Measurements from ENCODE around the gene SLIT1.
A peak's percentile ranks its signal among the peaks of the same experiment; 100 is the strongest.

SLIT1 gene

GRCh38 chr10:97129666-97130065 is 56.1 kb downstream of the SLIT1 start:
- no peak overlapping the region for H3K9ac ChIP-seq (ENCODE audit: low read length)
- 68% methylated on average over 9 of the region's 11 CpGs for WGBS

DNA sequence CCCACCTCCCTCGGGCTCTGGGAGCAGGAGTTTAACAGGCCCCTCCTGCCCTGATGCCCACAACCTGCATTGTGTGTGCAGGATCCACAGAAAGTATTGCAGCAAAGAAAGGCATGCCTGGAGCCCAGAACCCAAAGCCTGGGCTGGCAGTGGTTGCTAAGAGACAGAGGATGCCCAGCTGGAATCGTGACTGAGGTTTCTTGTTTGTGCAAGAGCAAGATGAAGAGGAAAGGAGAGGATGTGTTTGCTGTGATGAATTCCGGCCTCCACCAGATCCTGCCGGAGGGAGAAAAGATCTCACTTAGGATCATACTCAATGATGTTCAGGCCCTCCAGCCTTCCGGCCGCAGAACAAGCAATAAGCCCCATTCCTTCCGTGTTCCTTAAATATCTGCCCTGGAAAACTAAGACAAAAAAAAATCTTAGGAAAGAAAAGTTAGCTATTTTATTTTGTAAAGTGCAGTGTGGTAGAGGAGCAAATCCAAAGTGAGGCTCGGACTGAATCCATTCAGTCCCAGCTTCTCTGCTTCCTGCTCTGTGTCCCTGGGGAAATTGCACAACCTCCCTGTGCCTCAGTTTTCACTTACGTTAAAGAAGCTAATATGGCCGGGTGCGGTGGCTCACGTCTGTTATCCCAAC is 57.1 kb downstream of the SLIT1 start:
- H4K91ac ChIP-seq (ENCODE audit: low read length): no peak overlapping the region
- DNase-seq: no peak
- no peak overlapping the region for H3K4me2 ChIP-seq (ENCODE audit: low read length, poor library complexity, severe bottlenecking)
- no peak overlapping the region for H3K14ac ChIP-seq (ENCODE audit: low read length in 2 of 2)
- peaks cover 56 to 80% of the 10 kb centered on the region in 2 experiments for H3K27me3 ChIP-seq (ENCODE audit: control insufficient read depth in 1 of 2, insufficient read depth in 1 of 2, low read length in 2 of 2)
- no peak overlapping the region for H2AFZ ChIP-seq (ENCODE audit: low read depth, low read length)
- WGBS: 82% methylated on average over 9 of the region's 12 CpGs
- no peaks in the 10 kb centered on the region for H3K36me3 ChIP-seq (ENCODE audit: control insufficient read depth in 1 of 2, insufficient read depth in 2 of 2, low read depth in 1 of 2, low read length in 2 of 2)
- H4K8ac ChIP-seq (ENCODE audit: low read length): peak overlapping the region; percentile 13
- H2BK5ac ChIP-seq (ENCODE audit: low read depth, low read length, poor library complexity, severe bottlenecking): no peak overlapping the region
- H3K23ac ChIP-seq (ENCODE audit: low read length in 2 of 2): no peak overlapping the region
- H2BK15ac ChIP-seq (ENCODE audit: low read depth, poor library complexity, severe bottlenecking): no peak overlapping the region
- H3K4ac ChIP-seq (ENCODE audit: low read depth in 1 of 2, low read length in 2 of 2): no peak overlapping the region
- H2BK120ac ChIP-seq (ENCODE audit: low read depth, low read length): no peak overlapping the region
- H3K79me1 ChIP-seq (replicated peaks; ENCODE audit: low read length, poor library complexity, severe bottlenecking): no peaks in the 10 kb centered on the region
- no peak overlapping the region for H2AK5ac ChIP-seq (ENCODE audit: low read length, severe bottlenecking)
- H3K4me3 ChIP-seq (ENCODE audit: insufficient read depth in 1 of 2, low read depth in 1 of 2, low read length in 2 of 2): no peak overlapping the region
- H3K9me3 ChIP-seq (ENCODE audit: control insufficient read depth, low read length): no peaks in the 10 kb centered on the region
- no peak overlapping the region for H3K9ac ChIP-seq (ENCODE audit: low read length)
- H3K18ac ChIP-seq (ENCODE audit: low read depth in 1 of 2, low read length in 2 of 2): no peak overlapping the region
- no peaks in the 10 kb centered on the region for H3K4me1 ChIP-seq (ENCODE audit: control insufficient read depth, insufficient read depth, low read depth, low read length)
- no peak overlapping the region for H3K27ac ChIP-seq (ENCODE audit: low read length, poor library complexity, severe bottlenecking)
- no peak overlapping the region for H2BK12ac ChIP-seq (ENCODE audit: low read length in 2 of 2)

More at GRCh38 chr10:97129666-97130065, 56.1 kb downstream of the SLIT1 start:
- no peaks in the 10 kb centered on the region for H3K9me3 ChIP-seq (ENCODE audit: control insufficient read depth, low read length)
- no peak overlapping the region for H2AFZ ChIP-seq (ENCODE audit: low read depth, low read length)
- DNase-seq: no peak
- H3K23ac ChIP-seq (ENCODE audit: low read length in 2 of 2): no peak overlapping the region
- no peaks in the 10 kb centered on the region for H3K4me1 ChIP-seq (ENCODE audit: control insufficient read depth, insufficient read depth, low read depth, low read length)
- no peak overlapping the region for H3K27ac ChIP-seq (ENCODE audit: low read length, poor library complexity, severe bottlenecking)
- no peak overlapping the region for H2BK15ac ChIP-seq (ENCODE audit: low read depth, poor library complexity, severe bottlenecking)
- H3K36me3 ChIP-seq (ENCODE audit: control insufficient read depth in 1 of 2, insufficient read depth in 2 of 2, low read depth in 1 of 2, low read length in 2 of 2): no peaks in the 10 kb centered on the region
- no peak overlapping the region for H2BK120ac ChIP-seq (ENCODE audit: low read depth, low read length)
- no peak overlapping the region for H2BK12ac ChIP-seq (ENCODE audit: low read length in 2 of 2)
- H3K27me3 ChIP-seq (ENCODE audit: control insufficient read depth in 1 of 2, insufficient read depth in 1 of 2, low read length in 2 of 2): peaks cover 54 to 74% of the 10 kb centered on the region in 2 experiments
- no peak overlapping the region for H3K4me3 ChIP-seq (ENCODE audit: insufficient read depth in 1 of 2, low read depth in 1 of 2, low read length in 2 of 2)
- H4K8ac ChIP-seq (ENCODE audit: low read length): no peak overlapping the region
- no peak overlapping the region for H3K4ac ChIP-seq (ENCODE audit: low read depth in 1 of 2, low read length in 2 of 2)
- no peak overlapping the region for H2BK5ac ChIP-seq (ENCODE audit: low read depth, low read length, poor library complexity, severe bottlenecking)
- no peak overlapping the region for H3K4me2 ChIP-seq (ENCODE audit: low read length, poor library complexity, severe bottlenecking)
- no peak overlapping the region for H4K91ac ChIP-seq (ENCODE audit: low read length)
- H2AK5ac ChIP-seq (ENCODE audit: low read length, severe bottlenecking): no peak overlapping the region
- H3K79me1 ChIP-seq (replicated peaks; ENCODE audit: low read length, poor library complexity, severe bottlenecking): no peaks in the 10 kb centered on the region
- H3K18ac ChIP-seq (ENCODE audit: low read depth in 1 of 2, low read length in 2 of 2): no peak overlapping the region
- no peak overlapping the region for H3K14ac ChIP-seq (ENCODE audit: low read length in 2 of 2)

GRCh38 chr10:97128039-97128492 is 57.7 kb downstream of the SLIT1 start:
- H2BK12ac ChIP-seq (ENCODE audit: low read length in 2 of 2): no peak overlapping the region
- no peak overlapping the region for H3K14ac ChIP-seq (ENCODE audit: low read length in 2 of 2)
- no peak for DNase-seq
- H3K4me2 ChIP-seq (ENCODE audit: low read length, poor library complexity, severe bottlenecking): no peak overlapping the region
- no peak overlapping the region for H3K4ac ChIP-seq (ENCODE audit: low read depth in 1 of 2, low read length in 2 of 2)
- H3K4me1 ChIP-seq (ENCODE audit: control insufficient read depth, insufficient read depth, low read depth, low read length): no peaks in the 10 kb centered on the region
- H3K27ac ChIP-seq (ENCODE audit: low read length, poor library complexity, severe bottlenecking): no peak overlapping the region
- WGBS: 67% methylated on average over 11 of the region's 11 CpGs
- no peak overlapping the region for H4K91ac ChIP-seq (ENCODE audit: low read length)
- no peak overlapping the region for H2BK5ac ChIP-seq (ENCODE audit: low read depth, low read length, poor library complexity, severe bottlenecking)
- no peaks in the 10 kb centered on the region for H3K9me3 ChIP-seq (ENCODE audit: control insufficient read depth, low read length)
- peaks cover 56 to 82% of the 10 kb centered on the region in 2 experiments for H3K27me3 ChIP-seq (ENCODE audit: control insufficient read depth in 1 of 2, insufficient read depth in 1 of 2, low read length in 2 of 2)
- H3K23ac ChIP-seq (ENCODE audit: low read length in 2 of 2): no peak overlapping the region
- H2BK120ac ChIP-seq (ENCODE audit: low read depth, low read length): no peak overlapping the region
- H3K18ac ChIP-seq (ENCODE audit: low read depth in 1 of 2, low read length in 2 of 2): no peak overlapping the region
- no peak overlapping the region for H2BK15ac ChIP-seq (ENCODE audit: low read depth, poor library complexity, severe bottlenecking)
- H2AFZ ChIP-seq (ENCODE audit: low read depth, low read length): no peak overlapping the region
- H3K36me3 ChIP-seq (ENCODE audit: control insufficient read depth in 1 of 2, insufficient read depth in 2 of 2, low read depth in 1 of 2, low read length in 2 of 2): no peaks in the 10 kb centered on the region
- no peak overlapping the region for H2AK5ac ChIP-seq (ENCODE audit: low read length, severe bottlenecking)
- H3K9ac ChIP-seq (ENCODE audit: low read length): no peak overlapping the region
- no peak overlapping the region for H3K4me3 ChIP-seq (ENCODE audit: insufficient read depth in 1 of 2, low read depth in 1 of 2, low read length in 2 of 2)
- H4K8ac ChIP-seq (ENCODE audit: low read length): no peak overlapping the region
- H3K79me1 ChIP-seq (replicated peaks; ENCODE audit: low read length, poor library complexity, severe bottlenecking): no peaks in the 10 kb centered on the region

DNA sequence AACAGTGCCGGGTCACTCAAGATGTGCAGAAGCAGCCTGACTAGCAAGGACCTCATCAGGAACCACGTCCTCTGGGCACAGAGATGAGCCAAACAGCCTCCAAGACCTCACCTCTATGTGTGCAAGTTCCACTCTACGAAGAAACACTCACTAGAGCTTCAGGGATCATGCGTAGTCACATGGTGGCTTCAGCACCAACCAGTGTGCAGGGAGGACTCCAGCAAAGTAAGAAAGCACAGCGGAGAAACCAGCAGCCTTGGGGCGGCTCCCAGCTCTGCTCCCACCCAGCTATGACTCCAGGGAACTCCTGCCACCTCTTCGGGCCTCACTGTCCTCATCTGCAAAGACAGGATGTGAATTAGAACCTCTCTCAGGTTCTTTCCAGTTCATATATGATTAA is 58.2 kb downstream of the SLIT1 start:
- no peaks in the 10 kb centered on the region for H3K9me3 ChIP-seq (ENCODE audit: control insufficient read depth, low read length)

More for the DNA sequence above, 58.2 kb downstream of the SLIT1 start:
- Histone ChIP-seq H3K79me1 (replicated peaks; ENCODE audit: low read length, poor library complexity, severe bottlenecking) (no peaks in the 10 kb centered on the region), H3K9ac (ENCODE audit: low read length) (no peak overlapping the region), H3K4me3 (ENCODE audit: insufficient read depth in 1 of 2, low read depth in 1 of 2, low read length in 2 of 2) (no peak overlapping the region), H3K18ac (ENCODE audit: low read depth in 1 of 2, low read length in 2 of 2) (no peak overlapping the region), H2BK12ac (ENCODE audit: low read length in 2 of 2) (no peak overlapping the region), H3K27me3 (ENCODE audit: control insufficient read depth in 1 of 2, insufficient read depth in 1 of 2, low read length in 2 of 2) (peaks cover 58 to 85% of the 10 kb centered on the region in 2 experiments), H2BK15ac (ENCODE audit: low read depth, poor library complexity, severe bottlenecking) (no peak overlapping the region), H2AFZ (ENCODE audit: low read depth, low read length) (no peak overlapping the region), H3K4ac (ENCODE audit: low read depth in 1 of 2, low read length in 2 of 2) (no peak overlapping the region), H2BK5ac (ENCODE audit: low read depth, low read length, poor library complexity, severe bottlenecking) (no peak overlapping the region), H4K8ac (ENCODE audit: low read length) (no peak overlapping the region), H2BK120ac (ENCODE audit: low read depth, low read length) (no peak overlapping the region), H3K14ac (ENCODE audit: low read length in 2 of 2) (no peak overlapping the region), H2AK5ac (ENCODE audit: low read length, severe bottlenecking) (no peak overlapping the region), H3K4me1 (ENCODE audit: control insufficient read depth, insufficient read depth, low read depth, low read length) (no peaks in the 10 kb centered on the region), H3K27ac (ENCODE audit: low read length, poor library complexity, severe bottlenecking) (no peak overlapping the region), H3K23ac (ENCODE audit: low read length in 2 of 2) (no peak overlapping the region), H3K4me2 (ENCODE audit: low read length, poor library complexity, severe bottlenecking) (no peak overlapping the region), H4K91ac (ENCODE audit: low read length) (no peak overlapping the region), H3K36me3 (ENCODE audit: control insufficient read depth in 1 of 2, insufficient read depth in 2 of 2, low read depth in 1 of 2, low read length in 2 of 2) (no peaks in the 10 kb centered on the region)
- whole genome bisulfite sequencing: 69% methylated on average over 5 of the region's 7 CpGs
- DNase-seq: no peak

Data from mesenchymal stem cell (in vitro differentiated cells and primary cell).